ENCODE data around the gene CRIM1.

DNA sequence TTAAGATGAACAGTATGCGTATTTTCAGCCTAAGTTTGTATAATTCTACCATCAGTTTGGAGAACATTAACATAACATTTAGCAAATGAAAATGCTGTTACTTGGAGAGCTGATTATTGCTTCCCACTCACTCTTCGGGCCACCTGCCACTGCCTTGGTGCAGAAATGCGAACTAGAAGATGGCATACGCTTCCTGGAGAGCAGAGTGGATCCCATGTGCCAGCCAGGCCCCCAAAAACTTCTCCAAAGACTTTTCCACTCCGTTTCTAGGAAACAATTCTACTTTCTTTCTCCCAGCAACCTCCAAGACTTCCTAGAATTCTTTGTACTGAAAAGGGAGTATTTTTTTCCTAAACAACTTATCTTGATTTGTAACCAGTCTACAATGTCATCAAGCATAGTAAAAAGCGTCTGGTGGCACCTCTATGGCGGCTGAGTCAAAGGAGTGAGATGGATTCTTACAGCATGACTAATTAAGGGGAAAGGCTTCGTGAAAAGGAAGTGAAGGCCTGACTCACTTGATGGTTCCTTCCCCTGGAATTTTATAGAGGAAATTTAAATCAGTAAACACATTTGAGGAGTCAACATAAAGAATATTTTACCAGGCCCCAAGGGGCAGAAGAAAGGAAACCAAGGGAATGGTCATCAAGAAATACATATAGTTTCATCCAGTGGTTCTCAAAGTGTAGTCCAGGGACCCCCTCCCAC is 205.8 kb downstream of the CRIM1 start:
- TF ChIP-seq EP300 (IDR thresholded peaks at IDR 0.05; ENCODE audit: low read depth), result no peak
- no peak for TF ChIP-seq POLR2A (IDR thresholded peaks at IDR 0.05)
